Coronary artery (tissue), 2 donors: ENCODE results near the gene AOC2.
"Not testable (repeated sequence)": the region's sequence is repeated elsewhere in the genome, so short reads cannot be mapped to it uniquely, and the experiment has no call there.

ENCODE experiments used
- DNase-seq: peaks from one replicate; pipeline ENCODE4 v3.0.0-alpha.2; 2017; ENCODE audit warnings: low spot score
- H3K27ac ChIP-seq, 2 donors: fragments of 200-600 bp; sonication (generic); one replicate each; pipeline ENCODE4 v1.5.1; 2016 to 2019
- H3K4me3 ChIP-seq: fragments of 200-600 bp; sonication (generic); 2 replicates; pipeline ENCODE4 v1.5.1; 2016; ENCODE audit warnings: mild to moderate bottlenecking, moderate library complexity
- CTCF ChIP-seq: fragments of 200-600 bp; sonication (generic); IDR thresholded peaks from one replicate; pipeline ENCODE4 v1.5.1; 2019; ENCODE audit warnings: antibody characterized with exemption

Gene AOC2

GRCh38 chr17:42880776-42881310 is 36.5 kb downstream of the AOC2 start:
- Histone ChIP-seq H3K4me3 (no peak overlapping the region), H3K27ac (no peak overlapping the region)
- no peak for TF ChIP-seq CTCF
- DNase-seq, result no peak

- not testable (repeated sequence) for DNase-seq, H3K4me3 ChIP-seq, H3K27ac ChIP-seq
Observed at GRCh38 chr17:42881706-42882105, 37.3 kb downstream of the AOC2 start.

- no peak for TF ChIP-seq CTCF
- no peak overlapping the region for H3K27ac ChIP-seq
- no peak overlapping the region for H3K4me3 ChIP-seq
- DNase-seq, result no peak
Observed at GRCh38 chr17:42882166-42882565, 37.8 kb downstream of the AOC2 start.

- DNase-seq, result no peak
- H3K4me3 ChIP-seq, result no peak overlapping the region
- no peak overlapping the region for H3K27ac ChIP-seq
- no peak for TF ChIP-seq CTCF
Observed at GRCh38 chr17:42883802-42884558, 39.6 kb downstream of the AOC2 start.

GRCh38 chr17:42885806-42886205 is 41.4 kb downstream of the AOC2 start:
- H3K27ac ChIP-seq, H3K4me3 ChIP-seq, DNase-seq: not testable (repeated sequence)

GRCh38 chr17:42886283-42887176 is 42.1 kb downstream of the AOC2 start:
- TF ChIP-seq CTCF, result no peak
- no peak overlapping the region for H3K27ac ChIP-seq
- no peak overlapping the region for H3K4me3 ChIP-seq
- no peak for DNase-seq

- Histone ChIP-seq H3K27ac (no peak overlapping the region), H3K4me3 (no peak overlapping the region)
- TF ChIP-seq CTCF, result no peak
- DNase-seq, result no peak
Observed at GRCh38 chr17:42889809-42890208, 45.4 kb downstream of the AOC2 start.
